Stimulated activated memory B cell treated with anti-CD40 and anti-IgM and Interleukin-4, amounts not matched to agents 10 μg/mL and 1 μg/mL and 100 μg/mL, for 72 hours (primary cell): ENCODE measurements around the gene PAH.
A peak's percentile ranks its signal among the peaks of the same experiment; 100 is the strongest.

ENCODE experiments used
- ATAC-seq: fragments of 150-1000 bp; cut with Tn5 transposase; 2 replicates; pipeline ENCODE4 v1.10.0; 2021
- H3K27ac Mint-ChIP-seq: one replicate; pipeline ENCODE4 v1.8.0; 2022; ENCODE audit warnings: mild to moderate bottlenecking, mixed read lengths
- H3K27me3 Mint-ChIP-seq: one replicate; pipeline ENCODE4 v1.8.0; 2022; ENCODE audit warnings: mixed read lengths
- H3K36me3 Mint-ChIP-seq: one replicate; pipeline ENCODE4 v1.8.0; 2022; ENCODE audit warnings: mixed read lengths
- H3K4me1 Mint-ChIP-seq: one replicate; pipeline ENCODE4 v1.8.0; 2022; ENCODE audit warnings: mixed read lengths
- H3K4me3 Mint-ChIP-seq: one replicate; pipeline ENCODE4 v1.8.0; 2022; ENCODE audit warnings: mild to moderate bottlenecking, moderate library complexity, mixed read lengths
- H3K9me3 Mint-ChIP-seq: one replicate; pipeline ENCODE4 v1.8.0; 2022; ENCODE audit warnings: mixed read lengths

PAH gene

GRCh38 chr12:102918840-102919239, 1.8 kb upstream of the PAH start:
- peaks cover 18% of the 10 kb centered on the region for H3K27me3 Mint-ChIP-seq
- no peak overlapping the region for H3K4me3 Mint-ChIP-seq
- H3K9me3 Mint-ChIP-seq = no peaks in the 10 kb centered on the region
- H3K27ac Mint-ChIP-seq = no peak overlapping the region
- peaks cover 13% of the 10 kb centered on the region for H3K4me1 Mint-ChIP-seq
- no peak for ATAC-seq
- H3K36me3 Mint-ChIP-seq = no peaks in the 10 kb centered on the region

DNA sequence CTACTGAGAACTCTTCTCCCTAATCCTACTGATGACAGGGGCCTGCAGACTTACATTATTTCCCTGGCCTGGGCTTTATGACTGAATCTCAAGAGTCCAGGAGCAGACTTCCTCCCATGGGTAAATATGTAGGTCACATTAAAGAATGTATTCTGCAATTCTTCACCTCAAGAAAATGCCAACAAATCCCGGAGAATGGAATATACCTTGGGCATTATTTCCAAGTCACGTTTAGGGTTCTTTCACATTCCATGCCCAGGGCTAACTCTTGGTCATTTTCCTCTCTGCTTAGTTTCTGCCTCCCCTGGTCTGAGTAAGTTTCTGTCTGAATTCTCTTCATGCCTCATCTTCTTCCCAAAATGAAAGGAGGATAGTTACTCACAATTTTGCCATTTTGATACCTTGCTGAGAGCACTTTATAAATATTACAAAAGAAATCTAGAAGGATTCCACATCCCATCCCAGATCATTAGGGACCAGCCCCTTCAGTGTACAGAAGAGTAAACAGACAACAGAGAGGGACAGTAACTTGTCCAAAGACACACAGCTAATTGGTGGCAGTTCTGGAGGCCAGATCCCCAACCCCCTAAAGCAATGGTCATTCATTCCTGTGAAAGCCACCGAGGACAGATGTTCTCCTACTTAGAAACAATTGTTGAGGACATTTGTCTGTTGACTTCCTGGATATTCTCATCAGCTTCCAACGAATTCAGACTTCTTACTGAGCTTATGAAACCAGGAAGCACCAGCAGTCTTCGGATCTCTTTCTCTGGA, 605 bp downstream of the PAH start:
- Mint-ChIP-seq H3K4me3 (peak overlapping the region; percentile 75), H3K4me1 (peaks cover 13% of the 10 kb centered on the region), H3K27me3 (peaks cover 4% of the 10 kb centered on the region), H3K36me3 (no peaks in the 10 kb centered on the region), H3K9me3 (no peaks in the 10 kb centered on the region), H3K27ac (peak overlapping the region; percentile 62)
- no peak for ATAC-seq

DNA sequence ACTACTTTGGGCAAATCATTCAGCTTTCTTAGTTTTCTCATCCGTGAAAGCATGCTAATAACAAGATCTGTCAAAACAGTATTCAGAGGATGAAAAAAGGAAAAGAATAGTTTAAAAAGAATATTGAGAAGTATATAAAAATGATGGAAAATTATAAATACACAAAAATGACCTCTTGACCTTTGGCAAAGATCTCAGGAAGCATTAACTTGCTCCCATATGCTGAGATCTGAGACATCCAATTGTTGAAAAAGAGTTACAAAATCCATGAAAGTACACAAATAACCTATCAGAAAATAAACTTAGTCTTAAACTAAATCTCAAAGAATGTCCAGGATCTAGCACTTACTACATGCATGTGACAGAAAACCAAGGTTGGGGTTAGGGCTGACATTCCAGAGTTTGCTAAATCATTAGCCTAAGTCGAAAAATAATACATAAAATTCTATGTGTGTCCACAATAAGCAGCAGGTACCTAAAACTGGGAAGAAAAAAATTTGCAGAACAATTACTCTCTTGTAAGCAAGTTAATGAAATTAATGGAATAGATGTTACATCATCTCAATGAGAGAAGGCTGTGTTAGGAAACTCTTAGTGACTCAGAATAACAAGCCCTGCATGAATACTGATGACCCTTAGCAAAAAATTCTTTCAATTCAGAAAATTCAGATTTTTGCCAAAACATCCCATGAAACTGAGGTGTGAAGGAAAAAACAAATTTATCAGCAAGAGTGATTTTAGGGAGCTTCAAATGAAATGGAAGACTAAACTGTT, 3.4 kb downstream of the PAH start:
- H3K27me3 Mint-ChIP-seq = no peaks in the 10 kb centered on the region
- no peak overlapping the region for H3K4me3 Mint-ChIP-seq
- ATAC-seq = no peak
- no peak overlapping the region for H3K27ac Mint-ChIP-seq
- H3K9me3 Mint-ChIP-seq = no peaks in the 10 kb centered on the region
- H3K4me1 Mint-ChIP-seq = peaks cover 13% of the 10 kb centered on the region
- H3K36me3 Mint-ChIP-seq = no peaks in the 10 kb centered on the region

DNA sequence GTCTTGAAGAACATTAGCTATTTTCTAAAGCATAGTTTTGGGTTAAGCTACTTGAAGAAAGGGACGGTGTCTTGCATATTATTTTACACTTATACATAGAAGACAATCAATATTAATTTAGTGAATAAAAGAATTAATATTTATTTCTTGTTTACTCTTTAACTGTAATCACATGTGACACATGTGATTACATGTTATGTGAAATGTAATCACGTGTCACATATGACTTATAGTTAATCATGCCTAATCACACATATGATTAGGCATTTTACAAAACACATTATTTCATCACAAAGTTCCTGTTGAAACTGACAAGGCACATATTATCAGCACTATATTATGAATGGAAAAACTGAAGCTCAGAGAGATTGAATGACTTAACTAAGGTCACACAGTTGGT, 4.8 kb downstream of the PAH start:
- no peak for ATAC-seq
- H3K27me3 Mint-ChIP-seq = no peaks in the 10 kb centered on the region
- H3K9me3 Mint-ChIP-seq = no peaks in the 10 kb centered on the region
- no peaks in the 10 kb centered on the region for H3K36me3 Mint-ChIP-seq
- no peak overlapping the region for H3K4me3 Mint-ChIP-seq
- H3K4me1 Mint-ChIP-seq = peaks cover 6% of the 10 kb centered on the region
- no peak overlapping the region for H3K27ac Mint-ChIP-seq

DNA sequence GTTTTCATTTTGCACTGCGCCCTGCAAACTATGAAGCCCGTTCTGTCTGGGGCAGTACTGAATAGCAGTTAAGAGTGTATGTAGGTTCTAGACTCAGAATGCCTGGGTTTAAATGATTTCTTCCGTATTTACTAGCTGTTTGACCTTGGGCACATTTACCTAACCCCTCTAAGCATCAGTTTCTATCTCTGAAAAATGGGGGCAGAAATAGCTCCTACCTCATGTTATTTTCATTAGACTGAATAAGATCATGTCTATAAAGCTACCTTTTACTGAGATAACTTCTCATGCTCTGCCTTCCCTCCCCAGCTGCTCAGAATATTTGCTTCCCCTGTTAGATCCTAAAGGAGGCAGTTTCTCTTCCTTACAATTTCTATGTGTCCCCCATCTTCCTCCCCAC, 5.7 kb downstream of the PAH start:
- Mint-ChIP-seq H3K9me3 (no peaks in the 10 kb centered on the region), H3K27ac (no peak overlapping the region), H3K36me3 (no peaks in the 10 kb centered on the region), H3K4me1 (no peaks in the 10 kb centered on the region), H3K27me3 (no peaks in the 10 kb centered on the region), H3K4me3 (no peak overlapping the region)
- no peak for ATAC-seq

DNA sequence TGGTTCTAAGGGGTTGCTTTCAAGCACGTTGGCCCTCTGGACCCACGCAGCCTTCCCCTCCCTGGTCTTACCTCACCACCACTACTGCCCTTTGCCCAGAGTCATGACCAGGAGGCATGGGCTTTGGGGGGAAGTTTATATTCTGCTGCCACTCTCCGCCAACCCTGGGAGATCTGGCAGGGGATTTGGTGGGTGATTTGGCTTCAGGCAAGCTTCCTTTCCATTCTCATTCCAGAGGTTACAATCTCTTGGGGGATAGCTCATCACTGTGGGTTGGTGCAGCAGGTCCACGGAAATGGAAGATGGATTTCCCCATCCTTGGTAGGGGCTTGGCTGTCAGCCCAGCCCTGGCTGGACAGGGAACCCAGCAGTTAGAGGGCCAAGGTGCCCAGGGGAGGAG, 6.3 kb downstream of the PAH start:
- no peak overlapping the region for H3K4me3 Mint-ChIP-seq
- no peak for ATAC-seq
- H3K36me3 Mint-ChIP-seq = no peaks in the 10 kb centered on the region
- no peaks in the 10 kb centered on the region for H3K4me1 Mint-ChIP-seq
- no peaks in the 10 kb centered on the region for H3K27me3 Mint-ChIP-seq
- no peak overlapping the region for H3K27ac Mint-ChIP-seq
- no peaks in the 10 kb centered on the region for H3K9me3 Mint-ChIP-seq

- H3K27ac Mint-ChIP-seq = no peak overlapping the region
- H3K9me3 Mint-ChIP-seq = no peaks in the 10 kb centered on the region
- peaks cover under 1% of the 10 kb centered on the region for H3K27me3 Mint-ChIP-seq
- H3K36me3 Mint-ChIP-seq = no peaks in the 10 kb centered on the region
- ATAC-seq = no peak
- no peak overlapping the region for H3K4me3 Mint-ChIP-seq
- no peaks in the 10 kb centered on the region for H3K4me1 Mint-ChIP-seq
Measured at GRCh38 chr12:102910137-102910536, 6.9 kb downstream of the PAH start.

GRCh38 chr12:102907918-102908317, 9.1 kb downstream of the PAH start:
- no peak for ATAC-seq
- no peak overlapping the region for H3K4me3 Mint-ChIP-seq
- H3K27ac Mint-ChIP-seq = no peak overlapping the region

GRCh38 chr12:102905229-102905628, 11.8 kb downstream of the PAH start:
- Mint-ChIP-seq H3K27me3 (peaks cover 19% of the 10 kb centered on the region), H3K4me3 (no peak overlapping the region), H3K4me1 (peaks cover 23% of the 10 kb centered on the region), H3K9me3 (no peaks in the 10 kb centered on the region), H3K27ac (no peak overlapping the region), H3K36me3 (no peaks in the 10 kb centered on the region)
- ATAC-seq = no peak

More at GRCh38 chr12:102907918-102908317, 9.1 kb downstream of the PAH start:
- Mint-ChIP-seq H3K36me3 (no peaks in the 10 kb centered on the region), H3K9me3 (no peaks in the 10 kb centered on the region), H3K4me1 (peaks cover 11% of the 10 kb centered on the region), H3K27me3 (peaks cover 8% of the 10 kb centered on the region)

- H3K9me3 Mint-ChIP-seq = no peaks in the 10 kb centered on the region
- peaks cover 23% of the 10 kb centered on the region for H3K4me1 Mint-ChIP-seq
- peak overlapping the region; percentile 19 for H3K27ac Mint-ChIP-seq
- no peaks in the 10 kb centered on the region for H3K36me3 Mint-ChIP-seq
- H3K4me3 Mint-ChIP-seq = no peak overlapping the region
- peaks cover 29% of the 10 kb centered on the region for H3K27me3 Mint-ChIP-seq
- ATAC-seq = peak; percentile 91
Measured at GRCh38 chr12:102903337-102904007, 13.6 kb downstream of the PAH start.

DNA sequence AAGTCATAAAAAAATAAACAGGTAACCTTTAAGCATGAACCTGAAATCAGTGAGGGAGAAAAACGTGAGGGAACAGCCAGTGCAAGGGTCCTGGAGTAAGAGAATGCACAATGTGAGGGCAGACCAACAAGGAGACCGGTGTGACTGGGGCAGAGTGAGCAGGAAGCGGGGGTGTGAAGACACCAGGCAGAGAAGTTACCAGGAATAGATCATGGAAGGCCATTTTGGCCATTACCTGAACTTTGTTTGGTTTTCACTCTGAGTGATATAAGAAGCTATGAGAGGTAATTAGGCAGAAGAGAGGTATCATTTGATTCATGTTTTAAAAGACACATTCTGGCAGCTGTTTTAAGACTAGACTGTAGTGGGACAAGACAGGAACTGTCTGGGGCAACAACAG, 15.0 kb downstream of the PAH start:
- Mint-ChIP-seq H3K9me3 (no peaks in the 10 kb centered on the region), H3K4me3 (no peak overlapping the region), H3K4me1 (peaks cover 23% of the 10 kb centered on the region), H3K36me3 (no peaks in the 10 kb centered on the region), H3K27ac (no peak overlapping the region), H3K27me3 (peaks cover 29% of the 10 kb centered on the region)
- ATAC-seq = no peak

DNA sequence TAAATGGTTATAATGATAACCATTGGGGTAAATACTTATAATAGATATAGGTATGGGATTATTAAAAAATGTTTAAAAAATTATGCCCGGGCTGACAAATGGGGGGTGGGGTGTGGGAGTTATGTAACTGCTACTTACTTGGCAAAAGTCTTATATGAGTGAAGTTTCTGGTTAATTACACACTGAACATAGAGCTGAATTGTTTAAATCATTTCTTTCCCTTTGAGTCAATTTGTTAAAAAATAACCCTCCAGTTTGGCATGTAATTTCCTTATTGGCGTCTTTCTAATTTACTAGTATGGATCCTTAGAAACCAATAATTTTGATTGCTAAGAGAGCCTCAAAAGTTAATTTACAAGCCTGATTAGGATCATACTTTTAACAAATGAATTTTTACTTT, 16.7 kb downstream of the PAH start:
- Mint-ChIP-seq H3K36me3 (no peaks in the 10 kb centered on the region), H3K27ac (no peak overlapping the region), H3K4me1 (peaks cover 23% of the 10 kb centered on the region)

GRCh38 chr12:102896067-102896466, 21.0 kb downstream of the PAH start:
- Mint-ChIP-seq H3K4me1 (no peaks in the 10 kb centered on the region), H3K9me3 (no peaks in the 10 kb centered on the region), H3K27me3 (peaks cover 31% of the 10 kb centered on the region), H3K4me3 (no peak overlapping the region), H3K27ac (no peak overlapping the region), H3K36me3 (no peaks in the 10 kb centered on the region)
- ATAC-seq = no peak

More for the DNA sequence above, 16.7 kb downstream of the PAH start:
- Mint-ChIP-seq H3K9me3 (no peaks in the 10 kb centered on the region), H3K27me3 (peaks cover 29% of the 10 kb centered on the region), H3K4me3 (no peak overlapping the region)
- ATAC-seq = no peak

DNA sequence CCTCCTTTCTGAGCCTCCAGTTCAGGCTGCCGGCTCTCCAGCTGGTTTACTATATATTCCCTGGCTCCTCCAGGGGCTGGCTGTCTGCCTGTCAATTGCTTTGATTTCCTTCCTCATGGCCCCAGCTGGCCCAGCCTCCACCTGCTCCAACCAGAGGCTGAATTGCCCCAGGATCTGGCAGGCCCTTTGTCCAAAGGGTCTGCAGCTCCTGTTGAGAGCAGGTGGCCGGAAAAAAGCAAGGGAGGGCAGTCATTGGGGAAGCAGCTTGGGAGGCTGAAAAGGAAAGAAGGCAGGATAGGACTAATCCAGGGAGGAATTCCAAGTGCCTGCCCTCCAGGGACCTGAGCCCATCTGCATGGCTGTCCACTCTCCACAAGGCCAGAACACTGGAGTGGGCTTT, 25.3 kb downstream of the PAH start:
- H3K4me3 Mint-ChIP-seq = no peak overlapping the region
- no peak for ATAC-seq
- H3K27ac Mint-ChIP-seq = no peak overlapping the region
- no peaks in the 10 kb centered on the region for H3K4me1 Mint-ChIP-seq
- peaks cover 22% of the 10 kb centered on the region for H3K27me3 Mint-ChIP-seq
- no peaks in the 10 kb centered on the region for H3K36me3 Mint-ChIP-seq
- H3K9me3 Mint-ChIP-seq = no peaks in the 10 kb centered on the region

GRCh38 chr12:102888511-102888910, 28.5 kb downstream of the PAH start:
- peaks cover 18% of the 10 kb centered on the region for H3K27me3 Mint-ChIP-seq
- no peak overlapping the region for H3K27ac Mint-ChIP-seq
- no peak for ATAC-seq
- no peaks in the 10 kb centered on the region for H3K9me3 Mint-ChIP-seq
- no peaks in the 10 kb centered on the region for H3K36me3 Mint-ChIP-seq
- H3K4me3 Mint-ChIP-seq = no peak overlapping the region
- no peaks in the 10 kb centered on the region for H3K4me1 Mint-ChIP-seq
